ENCODE measurements around the gene RABGAP1L.

The RABGAP1L gene

GRCh38 chr1:174516755-174517154, 357.4 kb downstream of the RABGAP1L start (continued):
- TF ChIP-seq, protein P1, sequence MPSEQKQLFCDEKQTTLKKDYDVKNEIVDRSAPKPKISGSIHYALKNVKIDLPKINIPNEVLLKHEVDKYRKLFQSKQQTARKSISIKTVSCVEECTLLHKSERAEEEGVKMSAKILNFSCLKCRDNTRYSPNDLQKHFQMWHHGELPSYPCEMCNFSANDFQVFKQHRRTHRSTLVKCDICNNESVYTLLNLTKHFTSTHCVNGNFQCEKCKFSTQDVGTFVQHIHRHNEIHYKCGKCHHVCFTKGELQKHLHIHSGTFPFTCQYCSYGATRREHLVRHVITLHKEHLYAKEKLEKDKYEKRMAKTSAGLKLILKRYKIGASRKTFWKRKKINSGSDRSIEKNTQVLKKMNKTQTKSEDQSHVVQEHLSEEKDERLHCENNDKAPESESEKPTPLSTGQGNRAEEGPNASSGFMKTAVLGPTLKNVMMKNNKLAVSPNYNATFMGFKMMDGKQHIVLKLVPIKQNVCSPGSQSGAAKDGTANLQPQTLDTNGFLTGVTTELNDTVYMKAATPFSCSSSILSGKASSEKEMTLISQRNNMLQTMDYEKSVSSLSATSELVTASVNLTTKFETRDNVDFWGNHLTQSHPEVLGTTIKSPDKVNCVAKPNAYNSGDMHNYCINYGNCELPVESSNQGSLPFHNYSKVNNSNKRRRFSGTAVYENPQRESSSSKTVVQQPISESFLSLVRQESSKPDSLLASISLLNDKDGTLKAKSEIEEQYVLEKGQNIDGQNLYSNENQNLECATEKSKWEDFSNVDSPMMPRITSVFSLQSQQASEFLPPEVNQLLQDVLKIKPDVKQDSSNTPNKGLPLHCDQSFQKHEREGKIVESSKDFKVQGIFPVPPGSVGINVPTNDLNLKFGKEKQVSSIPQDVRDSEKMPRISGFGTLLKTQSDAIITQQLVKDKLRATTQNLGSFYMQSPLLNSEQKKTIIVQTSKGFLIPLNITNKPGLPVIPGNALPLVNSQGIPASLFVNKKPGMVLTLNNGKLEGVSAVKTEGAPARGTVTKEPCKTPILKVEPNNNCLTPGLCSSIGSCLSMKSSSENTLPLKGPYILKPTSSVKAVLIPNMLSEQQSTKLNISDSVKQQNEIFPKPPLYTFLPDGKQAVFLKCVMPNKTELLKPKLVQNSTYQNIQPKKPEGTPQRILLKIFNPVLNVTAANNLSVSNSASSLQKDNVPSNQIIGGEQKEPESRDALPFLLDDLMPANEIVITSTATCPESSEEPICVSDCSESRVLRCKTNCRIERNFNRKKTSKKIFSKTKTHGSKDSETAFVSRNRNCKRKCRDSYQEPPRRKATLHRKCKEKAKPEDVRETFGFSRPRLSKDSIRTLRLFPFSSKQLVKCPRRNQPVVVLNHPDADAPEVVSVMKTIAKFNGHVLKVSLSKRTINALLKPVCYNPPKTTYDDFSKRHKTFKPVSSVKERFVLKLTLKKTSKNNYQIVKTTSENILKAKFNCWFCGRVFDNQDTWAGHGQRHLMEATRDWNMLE (tag by site-specific recombination; conservative IDR thresholded peaks at IDR 0.05; ENCODE audit: low read depth): peak; percentile 78; the same call in 1 of the 2 replicates
- TF ChIP-seq ZNF558 (tag by site-specific recombination; IDR thresholded peaks at IDR 0.05): 0 out of 2 replicates have a peak, but pooled peaks have one; percentile 57
- TF ChIP-seq ZNF529 (tag by site-specific recombination; IDR thresholded peaks at IDR 0.05; ENCODE audit: insufficient replicate concordance): peak; percentile 20
- TF ChIP-seq ZNF654 (tag by site-specific recombination; IDR thresholded peaks at IDR 0.05; ENCODE audit: low read depth): peak; percentile 22
- TF ChIP-seq ZNF202 (tag by site-specific recombination; IDR thresholded peaks at IDR 0.05; ENCODE audit: borderline replicate concordance): 0 out of 2 replicates have a peak, but pooled peaks have one; percentile 36
- peak; percentile 89 for TF ChIP-seq ZNF394 (tag by site-specific recombination; IDR thresholded peaks at IDR 0.05; ENCODE audit: borderline replicate concordance)

DNA sequence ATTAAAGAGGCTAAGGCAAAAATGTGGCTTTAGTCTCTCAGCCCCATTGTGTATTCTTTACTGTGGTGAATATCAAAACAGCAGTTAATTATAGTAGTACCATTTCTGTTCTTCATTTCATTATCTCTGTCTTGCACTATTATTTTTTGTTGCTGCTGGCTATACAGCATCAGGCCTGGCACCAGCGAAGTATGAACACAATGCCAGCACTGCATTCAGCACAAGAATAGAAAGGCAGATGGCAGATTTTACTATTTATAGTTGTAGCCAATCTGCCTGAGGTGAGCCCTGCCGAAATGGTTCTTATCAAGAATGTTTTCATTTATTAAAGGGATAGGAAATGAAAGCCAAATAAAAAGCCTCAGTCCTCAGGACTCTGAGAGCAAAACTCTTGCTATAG, 360.5 kb downstream of the RABGAP1L start:
- ChIA-PET CTCF (no interaction called here), POLR2A (no interaction called here)
- H3K27ac ChIP-seq (ENCODE audit: extremely low read depth, low read depth, low read length): no peak overlapping the region
- no peaks in the 10 kb centered on the region for H3K9me3 ChIP-seq (ENCODE audit: control insufficient read depth, insufficient read depth, low read depth, low read length)
- no peaks in the 10 kb centered on the region for H3K36me3 ChIP-seq (ENCODE audit: control insufficient read depth in 2 of 2, insufficient read depth in 1 of 2, low read length in 2 of 2)
- TF ChIP-seq ZNF37A (tag by site-specific recombination; IDR thresholded peaks at IDR 0.05): no peak
- TF ChIP-seq YY1 (tag by site-specific recombination; IDR thresholded peaks at IDR 0.05): no peak
- no peak for TF ChIP-seq ZNF146 (tag by site-specific recombination; IDR thresholded peaks at IDR 0.05)
- TF ChIP-seq ZNF26 (tag by site-specific recombination; IDR thresholded peaks at IDR 0.05): no peak
- no peak for TF ChIP-seq GFI1B (tag by site-specific recombination; IDR thresholded peaks at IDR 0.05)
- TF ChIP-seq PRDM4 (tag by site-specific recombination; IDR thresholded peaks at IDR 0.05): no peak
- no peak for TF ChIP-seq GLIS2 (tag by site-specific recombination; IDR thresholded peaks at IDR 0.05)
- TF ChIP-seq ZNF19 (tag by site-specific recombination; IDR thresholded peaks at IDR 0.05; ENCODE audit: low read depth): no peak
- TF ChIP-seq PRDM10 (tag by site-specific recombination; IDR thresholded peaks at IDR 0.05): no peak
- TF ChIP-seq ZNF585B (tag by site-specific recombination; IDR thresholded peaks at IDR 0.05): no peak
- H3K4me1 ChIP-seq (ENCODE audit: control insufficient read depth, insufficient read depth, low read length): no peaks in the 10 kb centered on the region
- H3K4me3 ChIP-seq (ENCODE audit: low read depth, low read length): no peak overlapping the region

All from HEK293 (cell line).